HG03432 (cell line): Measurements from ENCODE around the gene ROCK2.

Source experiments
- ATAC-seq: cut with Tn5 transposase; IDR thresholded peaks from one replicate; pipeline ENCODE4 v1.9.1; 2021; ENCODE audit warnings: mild to moderate bottlenecking, moderate library complexity; ENCODE audit not compliant: unreplicated experiment

The ROCK2 gene

GRCh38 chr2:11158916-11159573 lies 185.4 kb downstream of the ROCK2 start:
- no peak for ATAC-seq

DNA sequence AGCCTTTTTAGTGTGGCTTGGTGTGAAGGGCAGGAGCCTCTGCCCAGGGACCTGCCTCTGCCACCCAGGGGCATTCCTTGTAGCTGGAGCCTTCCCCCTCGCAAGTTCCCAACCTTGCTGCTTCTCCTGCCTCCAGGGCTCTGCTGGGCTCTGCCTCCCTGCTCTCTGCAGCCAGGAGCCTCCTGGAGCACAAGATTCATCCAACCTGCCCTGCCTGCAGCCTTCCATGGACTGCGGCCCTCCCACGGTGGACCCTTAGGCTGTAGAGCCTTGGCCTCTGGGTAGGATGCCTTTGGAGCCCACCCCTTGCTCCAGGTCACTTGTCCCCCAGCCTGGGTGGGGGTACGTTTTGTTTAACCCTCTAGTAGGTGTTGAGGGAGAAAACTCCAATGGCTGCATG lies 186.7 kb downstream of the ROCK2 start:
- ATAC-seq, result no peak

GRCh38 chr2:11157296-11157695 lies 187.1 kb downstream of the ROCK2 start:
- no peak for ATAC-seq

DNA sequence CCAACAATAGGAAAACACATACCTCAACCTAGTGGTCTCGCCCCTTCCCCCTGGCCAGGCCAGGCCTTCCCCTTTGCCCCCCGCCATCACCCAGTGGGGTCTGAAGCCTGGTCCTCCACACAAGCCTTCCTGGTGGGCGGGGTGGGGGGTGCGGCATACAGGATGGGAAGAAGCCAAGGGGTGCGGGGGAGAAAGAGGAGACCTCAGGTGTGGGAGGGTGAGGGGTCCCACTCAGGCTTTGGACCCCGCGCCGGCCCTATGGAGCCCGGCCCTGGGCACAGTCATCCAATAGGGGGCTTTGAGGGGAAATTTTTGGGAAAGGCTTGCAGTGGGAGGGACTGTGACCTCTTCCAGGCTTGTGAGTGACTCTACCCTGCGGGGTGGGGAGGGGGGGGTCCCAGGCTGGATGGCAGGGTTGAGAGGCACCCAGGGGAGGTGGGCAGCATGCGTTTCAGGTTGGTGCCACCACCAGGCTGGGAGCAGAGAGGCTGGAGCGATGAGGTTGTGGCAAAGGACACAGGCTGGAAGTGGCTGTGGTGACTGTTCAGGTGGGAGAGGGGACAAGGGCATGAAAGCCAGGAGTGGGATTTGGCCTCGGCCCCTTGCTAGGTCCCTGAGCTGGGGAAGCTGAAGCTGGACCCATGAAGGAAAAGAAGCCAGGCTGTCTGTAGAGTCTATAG lies 187.9 kb downstream of the ROCK2 start:
- no peak for ATAC-seq

DNA sequence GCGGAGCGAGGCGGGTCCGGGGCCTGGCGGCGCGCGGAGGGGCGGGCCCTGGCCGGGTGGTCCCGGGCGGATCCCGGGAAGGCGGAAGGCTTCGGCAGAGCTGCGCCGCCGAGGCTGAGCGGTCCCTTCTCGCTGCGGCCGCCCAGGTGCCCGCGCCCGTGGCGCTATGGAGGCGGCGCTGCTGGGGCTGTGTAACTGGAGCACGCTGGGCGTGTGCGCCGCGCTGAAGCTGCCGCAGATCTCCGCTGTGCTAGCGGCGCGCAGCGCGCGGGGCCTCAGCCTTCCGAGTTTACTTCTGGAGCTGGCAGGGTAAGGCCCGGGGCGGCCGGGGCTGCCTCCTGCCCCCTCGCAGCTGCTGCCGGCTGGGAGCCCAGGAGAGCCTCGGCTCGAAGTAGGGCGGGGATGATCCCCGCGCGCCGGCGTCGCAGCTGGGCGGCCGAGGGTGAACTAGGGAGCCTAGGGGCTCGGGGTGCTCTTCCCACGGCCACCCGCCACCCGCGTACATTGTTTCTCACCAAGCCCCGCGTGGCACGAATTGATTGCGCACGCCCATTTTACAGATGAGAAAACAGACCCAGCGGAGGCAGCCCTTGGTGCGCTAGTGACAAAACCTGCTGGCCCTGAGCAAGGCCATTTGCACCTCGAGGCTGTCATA lies 188.9 kb downstream of the ROCK2 start, which contains the start of gene SLC66A3:
TSS of gene SLC66A3 (plus strand) at position 87 of the 655 bp plus-strand sequence. CDS start at position 167, 80 bp downstream.
- peak; percentile 80 for ATAC-seq

- ATAC-seq, result peak; percentile 72
These were observed 189.5 kb downstream of the ROCK2 start for GRCh38 chr2:11154923-11155380.

GRCh38 chr2:11154016-11154922 lies 190.2 kb downstream of the ROCK2 start:
- peak; percentile 18 for ATAC-seq

GRCh38 chr2:11152591-11152990 lies 191.8 kb downstream of the ROCK2 start:
- ATAC-seq, result no peak

GRCh38 chr2:11147263-11147662 lies 197.2 kb downstream of the ROCK2 start:
- ATAC-seq, result no peak

- ATAC-seq, result no peak
These were observed 198.4 kb downstream of the ROCK2 start for GRCh38 chr2:11146076-11146475.

GRCh38 chr2:11145350-11145749 lies 199.1 kb downstream of the ROCK2 start:
- no peak for ATAC-seq

DNA sequence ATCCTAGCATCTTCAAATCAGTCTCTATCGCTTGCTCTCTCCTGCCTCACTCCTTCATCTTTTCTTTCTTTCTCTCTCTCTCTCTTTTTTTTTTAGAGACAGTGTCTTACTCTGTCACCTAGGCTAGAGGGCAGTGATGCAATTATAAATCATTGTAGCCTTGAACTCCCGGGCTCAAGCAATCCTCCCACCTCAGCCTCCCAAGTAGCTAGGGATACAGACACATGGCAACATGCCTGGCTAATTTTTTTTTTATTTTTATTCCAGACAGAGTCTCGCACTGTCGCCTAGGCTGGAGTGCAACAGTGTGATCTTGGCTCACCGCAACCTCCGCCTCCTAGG lies 199.7 kb downstream of the ROCK2 start:
- ATAC-seq, result no peak

DNA sequence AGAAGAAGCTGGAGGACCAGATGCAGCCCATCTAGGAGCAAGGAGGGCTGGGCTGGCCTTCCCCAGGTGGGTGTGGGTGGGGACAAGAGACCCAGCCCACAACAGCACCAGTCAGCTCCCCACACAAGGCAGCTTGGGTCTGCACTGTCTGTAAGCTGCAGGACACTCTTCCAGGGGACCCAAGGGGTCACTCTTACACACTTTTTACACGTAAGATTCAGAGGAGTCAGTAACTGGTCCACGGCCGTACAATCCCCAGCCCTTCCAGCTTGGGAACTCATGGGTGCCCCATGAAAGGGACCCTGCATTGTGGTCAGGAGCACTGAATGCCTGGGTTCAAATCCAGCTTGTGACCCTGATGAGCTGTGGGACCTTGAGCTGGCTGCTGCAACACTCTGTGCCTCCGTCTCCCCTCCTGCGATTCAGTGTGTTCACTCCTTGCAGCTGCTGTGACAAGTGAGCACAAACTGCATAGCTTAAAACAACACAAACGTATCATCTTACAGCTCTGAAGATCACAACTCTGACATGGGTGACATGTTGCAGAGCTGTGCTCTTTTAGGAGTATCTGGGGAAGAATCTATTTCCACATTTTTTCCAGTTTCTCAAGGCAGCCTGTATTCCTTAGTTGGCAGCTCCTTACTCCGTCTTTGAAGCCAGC lies 200.2 kb downstream of the ROCK2 start:
- no peak for ATAC-seq

DNA sequence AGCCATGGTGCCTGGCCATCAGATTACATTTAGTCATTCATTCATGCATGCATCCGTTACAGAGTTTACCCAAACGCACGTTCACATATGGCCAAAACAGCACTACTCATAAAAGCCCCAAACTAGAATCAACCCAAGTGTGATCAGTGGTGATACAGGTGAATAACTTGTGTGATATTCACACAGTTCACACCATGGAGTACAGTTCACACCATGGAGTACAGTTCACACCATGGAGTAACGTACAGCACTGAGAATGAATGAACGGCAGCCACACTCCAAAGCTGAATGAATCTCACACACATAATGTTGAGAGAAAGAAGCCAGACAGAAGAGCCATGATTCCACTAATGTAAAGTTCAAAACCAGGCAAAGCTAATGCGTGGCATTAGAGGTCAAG lies 201.4 kb downstream of the ROCK2 start:
- ATAC-seq, result no peak

- ATAC-seq, result no peak
These were observed 202.1 kb downstream of the ROCK2 start for GRCh38 chr2:11142330-11142729.

GRCh38 chr2:11141319-11141718 lies 203.1 kb downstream of the ROCK2 start:
- no peak for ATAC-seq

GRCh38 chr2:11140492-11140891 lies 203.9 kb downstream of the ROCK2 start:
- no peak for ATAC-seq

- ATAC-seq, result no peak
These were observed 210.1 kb downstream of the ROCK2 start for GRCh38 chr2:11134349-11134748.

- ATAC-seq, result no peak
These were observed 210.5 kb downstream of the ROCK2 start for GRCh38 chr2:11133936-11134320.

DNA sequence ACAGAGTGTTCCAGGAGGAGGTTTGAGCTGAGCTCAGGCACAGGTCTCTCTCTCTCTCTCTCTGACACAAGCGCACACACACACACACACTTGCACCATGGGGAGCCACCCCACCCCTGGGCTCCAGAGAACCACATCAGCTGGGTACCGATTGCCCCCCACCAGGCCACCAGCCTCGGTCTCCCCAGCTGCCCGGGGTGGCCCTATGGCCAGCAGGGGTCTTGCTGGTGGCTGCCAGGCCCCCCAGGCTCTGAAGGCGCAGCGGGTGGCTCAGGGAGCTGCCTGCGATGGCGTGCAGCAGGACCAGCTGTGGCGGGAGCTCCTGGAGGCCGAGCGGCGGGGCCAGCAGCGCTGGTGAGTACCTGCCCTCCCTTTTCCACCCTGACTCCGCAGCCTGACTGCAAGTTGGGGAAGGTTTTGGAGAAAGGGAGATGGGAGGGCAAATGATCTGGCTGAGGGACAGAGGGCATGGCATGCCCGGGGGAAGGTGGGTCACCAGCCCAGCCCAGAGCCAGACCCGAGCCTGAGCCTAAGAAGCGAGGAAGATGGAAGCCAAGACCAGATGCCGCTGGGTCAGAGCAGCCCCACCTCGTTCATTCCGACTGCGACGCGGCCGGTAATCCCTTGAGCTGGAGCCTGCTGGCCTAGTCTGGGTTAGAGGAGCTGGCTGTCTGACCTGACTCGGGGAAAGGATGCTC lies 211.0 kb downstream of the ROCK2 start:
- ATAC-seq, result no peak
